GM19463 (cell line): ENCODE results near the gene MAP2K2.
A peak's percentile ranks its signal among the peaks of the same experiment; 100 is the strongest.

Experiments
- ATAC-seq: cut with Tn5 transposase; IDR thresholded peaks from one replicate; pipeline ENCODE4 v1.9.1; 2021; ENCODE audit warnings: mild to moderate bottlenecking, moderate library complexity; ENCODE audit not compliant: unreplicated experiment

Gene MAP2K2

DNA sequence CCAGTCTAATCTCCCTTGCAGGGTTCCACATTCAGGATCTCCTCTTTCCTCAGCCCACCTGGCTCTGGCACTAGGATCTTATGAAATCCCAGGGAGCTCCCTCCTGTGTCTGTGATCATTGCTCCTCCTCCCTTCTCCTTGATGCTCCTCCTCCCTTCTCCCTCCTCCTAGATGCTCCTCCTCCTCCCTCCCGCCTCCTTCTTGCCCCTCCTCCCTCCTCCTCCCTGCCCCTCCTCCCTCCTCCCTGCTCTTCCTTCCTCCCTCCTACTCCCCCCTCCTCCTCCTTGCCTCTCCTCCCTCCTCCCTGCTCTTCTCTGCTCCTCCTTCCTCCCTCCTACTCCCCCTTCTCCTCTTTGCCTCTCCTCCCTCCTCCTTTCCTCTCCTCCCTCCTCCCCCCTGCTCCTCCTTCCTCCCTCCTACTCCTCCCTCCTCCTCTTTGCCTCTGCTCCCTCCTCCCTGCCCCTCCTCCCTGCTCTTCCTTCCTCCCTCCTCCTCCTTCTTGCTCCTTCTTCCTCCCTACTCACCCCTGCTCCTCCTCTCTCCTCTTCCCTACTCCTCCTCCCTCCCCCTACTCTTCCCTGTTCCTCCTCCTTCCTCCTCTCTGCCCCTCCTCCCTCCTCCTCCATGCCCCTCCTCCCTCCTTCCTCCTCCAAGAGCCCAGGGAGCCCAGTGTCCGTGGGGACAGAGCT is 42.3 kb downstream of the MAP2K2 start:
- ATAC-seq = no peak

DNA sequence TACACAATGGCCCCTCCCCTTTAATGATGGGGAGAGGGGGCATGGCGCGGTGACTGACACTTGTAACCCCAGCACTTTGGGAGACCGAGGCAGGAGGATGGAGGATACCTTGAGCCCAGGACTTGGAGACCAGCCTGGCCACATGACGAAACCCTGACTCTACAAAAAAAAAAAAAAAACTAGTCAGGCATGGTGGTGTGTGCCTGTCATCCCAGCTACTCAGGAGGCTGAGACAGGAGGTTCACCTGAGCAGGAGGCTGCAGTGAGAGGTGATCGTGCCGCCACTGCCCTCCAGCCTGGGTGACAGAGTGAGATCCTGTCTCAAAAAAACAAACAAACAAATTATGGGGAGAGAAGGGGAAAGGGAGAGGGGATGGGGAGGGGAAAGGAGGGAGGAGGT is 43.4 kb downstream of the MAP2K2 start:
- ATAC-seq = no peak

- no peak for ATAC-seq
These were observed 45.9 kb downstream of the MAP2K2 start for GRCh38 chr19:4077800-4078684.

DNA sequence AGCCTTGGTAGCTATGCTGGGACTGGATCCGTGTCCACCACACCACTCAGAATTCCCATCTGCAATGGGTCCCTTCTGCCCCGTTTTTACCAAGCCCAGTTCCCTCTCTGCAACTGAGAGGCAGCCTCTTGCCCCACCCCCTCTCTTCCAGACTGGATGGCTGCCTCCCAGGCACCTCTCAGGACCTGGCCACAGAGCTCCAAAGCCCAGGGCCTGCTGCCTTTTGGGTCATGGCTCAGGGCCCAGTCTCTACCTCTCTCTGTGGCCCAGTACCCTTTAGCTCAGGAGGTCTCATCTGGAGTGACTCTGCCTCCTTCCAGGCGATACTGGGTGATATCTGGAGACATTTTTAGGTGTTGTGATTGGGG is 46.9 kb downstream of the MAP2K2 start:
- ATAC-seq = no peak

- no peak for ATAC-seq
These were observed 48.5 kb downstream of the MAP2K2 start for GRCh38 chr19:4075373-4075772.

DNA sequence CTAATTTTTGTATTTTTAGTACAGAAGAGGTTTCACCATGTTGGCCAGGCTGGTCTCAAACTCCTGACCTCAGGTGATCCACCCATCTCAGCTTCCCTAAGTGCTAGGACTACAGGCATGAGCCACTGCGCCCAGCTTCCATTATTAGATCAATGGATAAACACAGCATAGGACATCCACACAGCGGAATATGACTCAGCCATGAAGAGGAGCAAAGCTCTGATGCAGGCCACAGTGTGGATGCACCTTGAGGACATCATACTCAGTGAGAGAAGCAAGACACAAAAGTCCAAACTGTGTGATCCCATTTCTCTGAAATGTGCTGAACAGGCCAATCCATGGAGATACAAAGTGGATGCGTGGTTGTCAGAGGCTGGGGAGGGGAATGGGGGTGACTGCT is 52.3 kb downstream of the MAP2K2 start:
- no peak for ATAC-seq

- no peak for ATAC-seq
These were observed 54.5 kb downstream of the MAP2K2 start for GRCh38 chr19:4069331-4069959.

- ATAC-seq = no peak
These were observed 55.6 kb downstream of the MAP2K2 start for GRCh38 chr19:4068047-4068966.

DNA sequence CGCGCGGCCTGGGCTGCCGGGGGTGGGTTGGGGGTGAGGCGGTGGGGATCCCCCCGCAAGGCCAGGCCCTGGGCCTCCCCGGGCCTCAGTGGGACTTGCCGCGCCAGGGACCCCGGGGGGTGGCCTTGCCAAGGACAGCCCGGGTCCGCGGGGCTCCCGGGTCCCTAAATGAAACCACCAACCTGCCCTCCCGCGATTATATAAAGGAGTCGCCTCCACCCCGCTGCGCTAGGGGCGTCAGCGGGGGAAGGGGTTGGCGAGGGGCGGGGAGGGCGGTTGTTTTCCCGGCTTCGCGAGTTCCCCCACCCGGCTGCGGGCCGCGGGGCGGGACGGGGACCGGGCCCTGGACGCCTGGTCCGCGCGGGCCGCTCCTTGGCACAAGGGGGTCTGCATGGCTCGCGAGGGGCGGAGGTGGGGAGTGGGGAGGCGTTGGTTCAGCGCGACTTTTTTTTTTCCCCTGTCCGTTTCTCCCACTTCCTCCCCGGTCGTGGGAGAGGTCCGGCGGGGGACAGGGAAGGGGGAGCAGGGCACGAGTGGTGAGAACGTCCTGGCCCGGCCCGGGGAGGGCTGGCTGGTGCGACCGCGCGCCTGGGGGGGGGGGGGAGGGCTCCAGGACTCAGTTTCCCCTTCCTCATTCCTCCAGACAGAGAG is 56.4 kb downstream of the MAP2K2 start:
- ATAC-seq = no peak

- no peak for ATAC-seq
These were observed 57.1 kb downstream of the MAP2K2 start, which contains the start of gene ZBTB7A for GRCh38 chr19:4066682-4067395. Gene ZBTB7A, minus strand, starts transcription at chr19:4066899. Its CDS starts 11,667 bp downstream, at chr19:4055232.

GRCh38 chr19:4066176-4066606 is 57.7 kb downstream of the MAP2K2 start:
- no peak for ATAC-seq

- ATAC-seq = peak; percentile 72
These were observed 58.3 kb downstream of the MAP2K2 start for GRCh38 chr19:4065430-4066175.

DNA sequence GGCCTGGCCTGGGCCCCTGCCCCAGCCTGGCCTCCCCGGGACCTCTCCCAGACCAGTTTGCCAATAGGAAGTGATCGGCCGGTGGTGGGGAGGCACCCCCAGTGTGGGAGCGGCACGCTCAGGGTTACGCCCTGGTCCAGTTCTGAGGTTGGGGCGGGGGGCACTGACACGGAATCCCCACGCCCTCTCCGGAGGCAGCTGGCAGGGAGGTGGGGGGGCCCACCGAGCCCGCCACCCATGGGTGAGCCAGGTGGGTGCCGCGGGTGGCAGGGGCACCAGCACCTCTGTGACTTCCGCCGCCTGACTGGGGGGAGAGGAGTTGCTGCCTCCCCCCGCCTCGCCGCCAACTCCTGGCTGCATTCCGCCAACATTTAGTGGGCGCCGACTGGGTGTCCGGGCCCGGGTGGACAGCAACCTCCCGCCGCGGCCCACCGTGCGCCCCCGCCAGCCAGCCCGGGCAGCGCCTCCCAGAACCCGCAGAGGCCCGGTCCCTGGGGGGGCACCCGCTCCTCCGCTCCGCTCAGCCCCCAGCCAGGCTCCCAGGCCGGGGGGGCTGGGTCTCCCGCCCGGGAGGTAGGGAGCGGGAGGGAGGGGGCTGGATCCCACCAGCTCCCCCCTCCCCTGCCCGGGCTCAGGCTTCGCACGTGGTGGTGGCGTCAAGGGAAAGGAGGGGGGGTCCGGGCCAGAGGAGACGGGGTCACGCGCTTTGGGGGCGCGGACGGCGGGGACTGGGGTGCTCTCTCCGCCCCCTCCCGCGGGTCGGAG is 59.2 kb downstream of the MAP2K2 start:
- no peak for ATAC-seq

GRCh38 chr19:4064149-4064495 is 59.8 kb downstream of the MAP2K2 start:
- ATAC-seq = no peak

GRCh38 chr19:4063369-4064148 is 60.4 kb downstream of the MAP2K2 start:
- no peak for ATAC-seq

- ATAC-seq = no peak
These were observed 61.2 kb downstream of the MAP2K2 start for GRCh38 chr19:4062419-4063368.
